Uterus (tissue), 2 donors: ENCODE data around the gene ALDH3B1.

Experiments
- POLR2A ChIP-seq, 2 donors: fragments of 450-650 bp; IDR thresholded peaks; one replicate each; pipeline ENCODE4 v1.6.1; 2016; ENCODE audit warnings: antibody characterized with exemption in 2 of 2, mild to moderate bottlenecking in 1 of 2, moderate library complexity in 1 of 2
- TF ChIP-seq, protein P1 (sequence below), 4 experiments: fragments of 200-600 bp in 2 of 4; fragments of 450-650 bp in 2 of 4; sonication (generic) in 2 of 4; IDR thresholded peaks; one replicate each; pipeline ENCODE4 v1.5.1; 2016 to 2019; ENCODE audit warnings: antibody characterized with exemption in 4 of 4, mild to moderate bottlenecking in 2 of 4, moderate library complexity in 1 of 4

DNA sequence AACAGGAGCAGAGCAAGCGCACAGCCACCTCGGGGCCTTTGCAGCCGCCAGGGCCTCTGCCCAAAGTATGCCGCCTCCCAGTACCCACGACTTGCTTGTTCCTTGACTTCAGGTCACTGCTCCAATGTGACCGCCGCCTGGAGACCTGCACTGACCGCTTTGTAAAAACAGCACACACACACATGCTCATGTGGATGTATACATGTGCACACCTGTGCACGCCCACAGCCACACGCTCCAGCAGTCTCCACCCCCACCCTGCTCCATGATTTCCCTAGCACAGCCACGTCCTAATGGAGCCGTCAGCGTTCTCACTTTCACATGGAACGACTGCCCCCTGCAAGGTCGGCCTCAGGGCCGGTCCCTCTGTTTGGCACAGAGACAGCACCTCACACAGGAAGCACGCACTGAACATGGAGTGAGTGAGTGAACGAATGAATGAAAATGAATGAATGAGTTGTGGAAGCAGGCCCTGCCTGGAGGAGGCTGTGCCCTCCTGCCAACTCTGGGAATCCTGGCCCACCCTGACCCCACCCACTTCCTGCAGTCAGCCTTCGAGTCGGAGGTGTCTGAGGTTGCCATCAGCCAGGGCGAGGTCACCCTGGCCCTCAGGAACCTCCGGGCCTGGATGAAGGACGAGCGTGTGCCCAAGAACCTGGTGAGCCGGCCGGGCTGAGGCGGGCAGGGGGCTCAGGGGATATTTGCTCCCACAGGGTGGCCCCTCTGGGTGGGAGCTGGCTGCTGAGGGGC is 8.0 kb downstream of the ALDH3B1 start:
- TF ChIP-seq, protein P1, sequence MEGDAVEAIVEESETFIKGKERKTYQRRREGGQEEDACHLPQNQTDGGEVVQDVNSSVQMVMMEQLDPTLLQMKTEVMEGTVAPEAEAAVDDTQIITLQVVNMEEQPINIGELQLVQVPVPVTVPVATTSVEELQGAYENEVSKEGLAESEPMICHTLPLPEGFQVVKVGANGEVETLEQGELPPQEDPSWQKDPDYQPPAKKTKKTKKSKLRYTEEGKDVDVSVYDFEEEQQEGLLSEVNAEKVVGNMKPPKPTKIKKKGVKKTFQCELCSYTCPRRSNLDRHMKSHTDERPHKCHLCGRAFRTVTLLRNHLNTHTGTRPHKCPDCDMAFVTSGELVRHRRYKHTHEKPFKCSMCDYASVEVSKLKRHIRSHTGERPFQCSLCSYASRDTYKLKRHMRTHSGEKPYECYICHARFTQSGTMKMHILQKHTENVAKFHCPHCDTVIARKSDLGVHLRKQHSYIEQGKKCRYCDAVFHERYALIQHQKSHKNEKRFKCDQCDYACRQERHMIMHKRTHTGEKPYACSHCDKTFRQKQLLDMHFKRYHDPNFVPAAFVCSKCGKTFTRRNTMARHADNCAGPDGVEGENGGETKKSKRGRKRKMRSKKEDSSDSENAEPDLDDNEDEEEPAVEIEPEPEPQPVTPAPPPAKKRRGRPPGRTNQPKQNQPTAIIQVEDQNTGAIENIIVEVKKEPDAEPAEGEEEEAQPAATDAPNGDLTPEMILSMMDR (IDR thresholded peaks at IDR 0.05) = no peak
- TF ChIP-seq POLR2A (IDR thresholded peaks at IDR 0.05) = no peak
